Measurements from ENCODE around the gene SERPINF2. TPM values are rescaled to one million over a fixed set of nuclear protein-coding genes. Genes with fewer than 3 reads are reported as not detected.
"Not testable (repeated sequence)": the region's sequence is repeated elsewhere in the genome, so short reads cannot be mapped to it uniquely, and the experiment has no call there.

The SERPINF2 gene
- total RNA-seq, 2 donors from 2014 or later = 0.29 to 0.67 TPM

- Mint-ChIP-seq H3K4me3 (no peak overlapping the region), H3K27ac (no peak overlapping the region), H3K36me3 (ENCODE audit: low read depth) (no peaks in the 10 kb centered on the region), H3K4me1 (peaks cover 33% of the 10 kb centered on the region), H3K27me3 (no peaks in the 10 kb centered on the region)
- DNase-seq (no peak), ATAC-seq (no peak)
- H3K9me3 ChIP-seq (ENCODE audit: control insufficient read depth, low read length, poor library complexity, severe bottlenecking) = no peaks in the 10 kb centered on the region
Observed at GRCh38 chr17:1766382-1767135, 23.9 kb downstream of the SERPINF2 start.

- H3K27ac Mint-ChIP-seq = no peak overlapping the region
- H3K9me3 ChIP-seq (ENCODE audit: control insufficient read depth, low read length, poor library complexity, severe bottlenecking) = no peaks in the 10 kb centered on the region
- no peaks in the 10 kb centered on the region for H3K27me3 Mint-ChIP-seq
- no peaks in the 10 kb centered on the region for H3K36me3 Mint-ChIP-seq (ENCODE audit: low read depth)
- ATAC-seq = no peak
- DNase-seq = no peak
- peaks cover 25% of the 10 kb centered on the region for H3K4me1 Mint-ChIP-seq
- H3K4me3 Mint-ChIP-seq = no peak overlapping the region
Observed at GRCh38 chr17:1767358-1767757, 24.7 kb downstream of the SERPINF2 start.

GRCh38 chr17:1769822-1770477 is 27.3 kb downstream of the SERPINF2 start:
- Mint-ChIP-seq H3K27me3 (no peaks in the 10 kb centered on the region), H3K4me3 (no peak overlapping the region), H3K27ac (peak overlapping the region; percentile 56), H3K36me3 (ENCODE audit: low read depth) (no peaks in the 10 kb centered on the region), H3K4me1 (peaks cover 12% of the 10 kb centered on the region)
- no peak for DNase-seq
- no peak for ATAC-seq
- no peaks in the 10 kb centered on the region for H3K9me3 ChIP-seq (ENCODE audit: control insufficient read depth, low read length, poor library complexity, severe bottlenecking)

DNA sequence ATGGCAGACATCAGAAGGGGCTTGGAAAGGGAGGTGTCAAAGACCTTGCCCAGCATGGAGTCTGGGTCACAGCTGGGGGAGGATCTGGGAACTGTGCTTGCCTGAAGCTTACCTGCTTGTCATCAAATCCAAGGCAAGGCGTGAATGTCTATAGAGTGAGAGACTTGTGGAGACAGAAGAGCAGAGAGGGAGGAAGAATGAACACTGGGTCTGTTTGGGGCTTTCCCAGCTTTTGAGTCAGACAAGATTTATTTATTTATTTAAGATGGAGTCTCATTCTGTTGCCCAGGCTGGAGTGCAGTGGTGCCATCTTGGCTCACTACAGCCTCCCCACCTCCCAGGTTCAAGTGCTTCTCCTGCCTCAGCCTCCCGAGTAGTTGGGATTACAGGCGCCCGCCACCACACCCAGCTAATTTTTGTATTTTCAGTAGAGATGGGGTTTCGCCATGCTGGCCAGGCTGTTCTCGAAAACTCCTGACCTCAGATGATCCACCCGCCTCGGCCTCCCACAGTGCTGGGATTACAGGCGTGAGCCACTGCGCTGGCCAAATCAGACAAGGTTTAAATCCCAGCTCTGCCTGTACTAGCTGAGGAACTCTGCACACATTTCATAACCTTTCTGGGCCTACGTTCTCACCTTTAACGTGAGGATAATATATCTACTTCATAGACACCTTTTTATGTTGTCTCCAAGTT is 30.5 kb downstream of the SERPINF2 start:
- not testable (repeated sequence) for H3K27me3 Mint-ChIP-seq; H3K27ac Mint-ChIP-seq; ATAC-seq; H3K4me1 Mint-ChIP-seq; H3K36me3 Mint-ChIP-seq (ENCODE audit: low read depth); DNase-seq; H3K9me3 ChIP-seq (ENCODE audit: control insufficient read depth, low read length, poor library complexity, severe bottlenecking); H3K4me3 Mint-ChIP-seq

DNA sequence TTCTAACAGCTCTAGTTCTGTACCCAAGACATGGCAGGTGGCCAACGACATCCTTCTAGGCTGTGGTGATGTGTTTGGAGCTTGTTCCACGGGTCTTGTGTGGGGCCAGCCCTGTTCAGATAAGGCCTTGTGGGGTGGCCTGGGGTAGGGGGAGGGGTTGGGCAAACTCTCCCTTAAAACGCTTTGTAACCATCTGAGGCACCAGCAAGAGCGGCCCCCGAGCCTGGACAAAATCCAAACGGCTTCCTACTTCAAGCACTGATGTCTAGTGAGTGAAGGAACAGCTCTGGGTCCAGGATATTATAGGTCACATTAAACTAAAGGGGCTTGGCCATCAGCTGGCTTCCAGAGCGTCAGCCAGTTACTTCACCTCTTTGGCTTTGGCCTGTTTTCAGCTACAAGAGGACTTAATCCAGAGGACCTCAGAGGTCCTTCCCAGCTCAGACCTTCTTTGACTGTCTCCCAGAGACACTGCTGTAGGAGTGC is 31.1 kb downstream of the SERPINF2 start:
- ATAC-seq (no peak), DNase-seq (no peak)
- peaks cover 9% of the 10 kb centered on the region for H3K4me1 Mint-ChIP-seq
- H3K4me3 Mint-ChIP-seq = no peak overlapping the region
- H3K27me3 Mint-ChIP-seq = no peaks in the 10 kb centered on the region
- no peak overlapping the region for H3K27ac Mint-ChIP-seq
- H3K36me3 Mint-ChIP-seq (ENCODE audit: low read depth) = no peaks in the 10 kb centered on the region
- no peaks in the 10 kb centered on the region for H3K9me3 ChIP-seq (ENCODE audit: control insufficient read depth, low read length, poor library complexity, severe bottlenecking)

DNA sequence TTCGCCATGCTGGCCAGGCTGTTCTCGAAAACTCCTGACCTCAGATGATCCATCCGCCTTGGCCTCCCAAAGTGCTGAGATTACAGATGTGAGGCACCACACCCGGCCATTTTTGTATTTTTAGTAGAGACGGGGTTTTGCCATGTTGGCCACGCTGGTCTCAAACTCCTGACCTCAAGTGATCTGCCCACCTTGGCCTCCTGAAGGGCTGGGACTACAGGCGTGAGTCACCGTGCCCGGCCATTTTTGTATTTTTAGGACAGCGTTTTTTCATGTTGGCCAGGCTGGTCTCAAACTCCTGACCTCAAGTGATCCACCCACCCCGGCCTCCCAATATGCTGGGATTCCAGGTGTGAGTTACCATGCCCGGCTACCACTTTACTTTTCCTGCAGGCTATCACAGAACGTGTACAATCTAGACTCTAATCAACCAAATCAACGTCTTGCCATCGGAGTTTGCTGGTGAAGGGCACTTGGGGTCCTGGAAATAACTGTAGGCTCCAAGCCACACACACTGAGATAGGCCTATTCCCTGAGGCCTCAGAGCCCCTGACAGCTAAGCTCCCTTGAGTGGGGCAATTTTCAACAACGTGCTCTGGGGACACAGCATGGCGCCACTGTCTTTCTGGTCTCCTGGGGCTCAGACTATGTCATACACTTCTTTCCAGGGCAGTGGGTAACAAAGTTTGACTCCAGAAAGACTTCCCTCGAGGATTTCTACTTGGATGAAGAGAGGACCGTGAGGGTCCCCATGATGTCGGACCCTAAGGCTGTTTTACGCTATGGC is 31.9 kb downstream of the SERPINF2 start:
- Mint-ChIP-seq H3K4me3 (no peak overlapping the region), H3K4me1 (peaks cover 7% of the 10 kb centered on the region), H3K36me3 (ENCODE audit: low read depth) (no peaks in the 10 kb centered on the region), H3K27ac (no peak overlapping the region), H3K27me3 (no peaks in the 10 kb centered on the region)
- no peaks in the 10 kb centered on the region for H3K9me3 ChIP-seq (ENCODE audit: control insufficient read depth, low read length, poor library complexity, severe bottlenecking)
- DNase-seq = no peak
- ATAC-seq = no peak

- DNase-seq (no peak), ATAC-seq (no peak)
- Mint-ChIP-seq H3K27me3 (no peaks in the 10 kb centered on the region), H3K4me1 (peaks cover 2% of the 10 kb centered on the region), H3K36me3 (ENCODE audit: low read depth) (no peaks in the 10 kb centered on the region), H3K27ac (peak overlapping the region; percentile 67), H3K4me3 (no peak overlapping the region)
- H3K9me3 ChIP-seq (ENCODE audit: control insufficient read depth, low read length, poor library complexity, severe bottlenecking) = no peaks in the 10 kb centered on the region
Observed at GRCh38 chr17:1776328-1776727, 33.7 kb downstream of the SERPINF2 start.

DNA sequence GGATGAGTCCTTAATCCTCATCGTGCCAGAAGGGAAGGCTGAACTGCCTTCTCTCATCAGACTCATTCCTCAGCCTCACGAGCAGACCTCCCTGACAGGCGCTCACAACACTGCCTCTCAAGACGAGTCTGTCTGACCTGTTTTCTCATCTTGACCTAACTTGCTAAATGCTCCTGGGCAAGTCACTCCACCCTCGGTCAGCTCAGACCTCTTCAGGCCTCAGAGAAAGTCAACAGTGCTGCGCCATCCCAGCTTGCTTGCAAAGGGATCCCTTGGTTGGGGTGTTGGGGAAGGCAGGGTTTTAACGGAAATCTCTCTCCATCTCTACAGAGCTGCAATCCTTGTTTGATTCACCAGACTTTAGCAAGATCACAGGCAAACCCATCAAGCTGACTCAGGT is 34.2 kb downstream of the SERPINF2 start:
- peak overlapping the region; percentile 67 for H3K27ac Mint-ChIP-seq
- ATAC-seq = no peak
- no peak overlapping the region for H3K4me3 Mint-ChIP-seq

GRCh38 chr17:1779571-1780131 is 37.0 kb downstream of the SERPINF2 start:
- H3K4me3 Mint-ChIP-seq = no peak overlapping the region
- H3K27ac Mint-ChIP-seq = no peak overlapping the region
- no peaks in the 10 kb centered on the region for H3K36me3 Mint-ChIP-seq (ENCODE audit: low read depth)
- H3K9me3 ChIP-seq (ENCODE audit: control insufficient read depth, low read length, poor library complexity, severe bottlenecking) = no peaks in the 10 kb centered on the region
- no peak for ATAC-seq
- H3K4me1 Mint-ChIP-seq = peaks cover 7% of the 10 kb centered on the region
- DNase-seq = no peak
- no peaks in the 10 kb centered on the region for H3K27me3 Mint-ChIP-seq

More for the DNA sequence above, 34.2 kb downstream of the SERPINF2 start:
- Mint-ChIP-seq H3K36me3 (ENCODE audit: low read depth) (no peaks in the 10 kb centered on the region), H3K4me1 (peaks cover 2% of the 10 kb centered on the region), H3K27me3 (no peaks in the 10 kb centered on the region)
- DNase-seq = no peak
- H3K9me3 ChIP-seq (ENCODE audit: control insufficient read depth, low read length, poor library complexity, severe bottlenecking) = no peaks in the 10 kb centered on the region

GRCh38 chr17:1782171-1782567 is 39.5 kb downstream of the SERPINF2 start:
- H3K9me3 ChIP-seq (ENCODE audit: control insufficient read depth, low read length, poor library complexity, severe bottlenecking) = no peaks in the 10 kb centered on the region
- Mint-ChIP-seq H3K27ac (no peak overlapping the region), H3K36me3 (ENCODE audit: low read depth) (no peaks in the 10 kb centered on the region), H3K4me3 (no peak overlapping the region), H3K27me3 (no peaks in the 10 kb centered on the region), H3K4me1 (peaks cover 7% of the 10 kb centered on the region)
- ATAC-seq (no peak), DNase-seq (no peak)

- H3K4me3 Mint-ChIP-seq = no peak overlapping the region
- ATAC-seq (no peak), DNase-seq (no peak)
- peaks cover 7% of the 10 kb centered on the region for H3K4me1 Mint-ChIP-seq
- H3K36me3 Mint-ChIP-seq (ENCODE audit: low read depth) = no peaks in the 10 kb centered on the region
- H3K9me3 ChIP-seq (ENCODE audit: control insufficient read depth, low read length, poor library complexity, severe bottlenecking) = no peaks in the 10 kb centered on the region
- H3K27ac Mint-ChIP-seq = peak overlapping the region; percentile 61
- no peaks in the 10 kb centered on the region for H3K27me3 Mint-ChIP-seq
Observed at GRCh38 chr17:1783271-1783670, 40.6 kb downstream of the SERPINF2 start.

GRCh38 chr17:1783834-1784611 is 41.4 kb downstream of the SERPINF2 start:
- ATAC-seq (peak; percentile 67), DNase-seq (no peak)
- H3K27me3 Mint-ChIP-seq = no peaks in the 10 kb centered on the region
- peak overlapping the region; percentile 61 for H3K27ac Mint-ChIP-seq
- no peaks in the 10 kb centered on the region for H3K36me3 Mint-ChIP-seq (ENCODE audit: low read depth)
- no peaks in the 10 kb centered on the region for H3K9me3 ChIP-seq (ENCODE audit: control insufficient read depth, low read length, poor library complexity, severe bottlenecking)
- H3K4me1 Mint-ChIP-seq = peaks cover 7% of the 10 kb centered on the region
- no peak overlapping the region for H3K4me3 Mint-ChIP-seq
